GM21360 (cell line): Measurements from ENCODE around the gene TNK1.
A peak's percentile ranks its signal among the peaks of the same experiment; 100 is the strongest.
"Not testable (repeated sequence)": the region's sequence is repeated elsewhere in the genome, so short reads cannot be mapped to it uniquely, and the experiment has no call there.

Experiments
- ATAC-seq: cut with Tn5 transposase; IDR thresholded peaks from one replicate; pipeline ENCODE4 v1.9.1; 2021; ENCODE audit warnings: mild to moderate bottlenecking, moderate library complexity; ENCODE audit not compliant: unreplicated experiment

TNK1 gene

DNA sequence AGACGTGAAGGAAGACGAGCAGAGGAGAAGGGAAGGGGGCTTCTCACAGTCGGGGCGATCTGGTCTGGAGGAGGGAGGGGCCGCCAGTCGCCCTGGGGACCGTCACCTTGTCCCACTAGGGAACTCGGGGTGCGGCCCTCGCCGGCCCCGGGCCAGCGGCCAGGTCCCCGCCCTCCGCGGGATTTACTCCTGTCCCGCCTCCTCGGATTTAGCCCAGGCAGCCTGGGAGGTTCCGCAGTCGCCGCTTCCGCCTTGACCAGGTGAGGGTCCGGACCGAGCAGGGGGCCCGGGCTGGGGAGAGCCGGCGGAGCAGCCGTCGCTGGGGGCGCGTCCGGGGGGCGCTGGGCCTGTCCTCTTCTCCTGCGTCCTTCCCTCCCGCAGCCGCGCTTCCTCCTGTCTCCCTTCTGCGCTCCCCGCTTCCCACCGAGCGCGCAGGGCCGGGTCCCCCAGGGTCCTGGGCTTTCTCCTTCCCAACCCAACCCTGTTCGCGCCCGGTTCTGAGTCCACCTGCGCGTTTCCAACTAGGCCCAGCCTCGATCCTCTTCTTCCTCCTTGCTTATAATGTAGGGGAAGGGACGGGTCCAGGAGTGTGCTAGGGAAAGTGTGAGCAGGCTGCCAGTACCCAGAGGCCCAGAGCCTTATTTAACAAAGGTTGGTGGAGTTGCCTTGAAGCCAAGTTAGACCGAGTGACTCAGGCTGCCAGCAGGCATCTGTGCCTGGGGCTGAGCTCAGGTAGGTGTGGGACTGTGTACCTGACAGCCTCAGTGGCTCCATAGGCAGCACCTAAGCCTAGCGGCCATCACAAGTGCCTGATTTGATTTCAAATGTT lies at the start of gene TNK1:
Gene TNK1 (plus strand): TSS at position 235 of the 829 bp plus-strand sequence. CDS start 1,838 bp downstream, outside the sequence.
- no peak for ATAC-seq

GRCh38 chr17:7332111-7332510 lies 48.8 kb upstream of the TNK1 start:
- ATAC-seq = no peak

GRCh38 chr17:7332600-7333069 lies 48.3 kb upstream of the TNK1 start:
- not testable (repeated sequence) for ATAC-seq

GRCh38 chr17:7334938-7335538 lies 45.9 kb upstream of the TNK1 start:
- ATAC-seq = no peak

- not testable (repeated sequence) for ATAC-seq
Observed at GRCh38 chr17:7335765-7336164, 45.1 kb upstream of the TNK1 start.

GRCh38 chr17:7336240-7337175 lies 44.4 kb upstream of the TNK1 start, which contains the start of gene ACAP1:
Gene ACAP1, plus strand, starts transcription at chr17:7336529. Its CDS starts 206 bp downstream, at chr17:7336735.
- ATAC-seq = no peak

- ATAC-seq = not testable (repeated sequence)
Observed at GRCh38 chr17:7337600-7337999, 43.3 kb upstream of the TNK1 start.

- ATAC-seq = no peak
Observed at GRCh38 chr17:7340179-7340578, 40.7 kb upstream of the TNK1 start.

DNA sequence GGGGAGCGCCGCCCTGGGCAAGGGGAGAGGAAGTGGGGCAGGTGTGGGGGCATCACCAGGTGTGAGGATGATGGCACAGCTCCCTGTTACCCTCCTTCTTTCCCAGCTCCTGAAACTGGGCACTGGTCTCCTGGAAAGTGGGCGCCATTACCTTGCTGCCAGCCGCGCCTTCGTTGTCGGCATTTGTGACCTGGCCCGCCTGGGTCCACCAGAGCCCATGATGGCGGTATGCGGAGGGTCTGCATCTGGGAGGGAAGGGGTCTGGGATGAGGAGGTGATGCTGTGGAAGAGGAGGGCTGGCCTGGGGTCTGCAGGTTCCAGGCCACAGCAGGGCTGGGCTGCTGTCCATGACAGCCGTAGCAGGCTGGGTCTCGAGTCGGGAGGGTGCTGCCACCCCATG lies 39.0 kb upstream of the TNK1 start:
- ATAC-seq = no peak

DNA sequence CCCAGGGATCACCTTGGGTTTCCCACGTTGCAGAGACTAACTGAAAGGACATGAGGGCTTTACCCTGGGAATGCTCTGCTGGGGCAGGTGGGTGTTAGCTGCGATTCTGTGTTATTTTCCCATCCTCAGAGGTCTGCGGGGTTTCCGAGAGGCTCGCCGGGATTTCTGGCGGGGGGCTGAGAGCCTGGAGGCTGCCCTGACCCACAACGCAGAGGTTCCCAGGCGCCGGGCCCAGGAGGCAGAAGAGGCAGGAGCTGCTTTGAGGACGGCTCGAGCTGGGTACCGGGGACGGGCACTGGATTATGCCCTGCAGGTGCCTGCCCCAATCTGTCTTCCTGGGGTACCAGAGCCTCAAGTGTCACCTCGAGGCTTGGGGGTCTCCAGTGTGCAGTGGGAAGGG lies 37.6 kb upstream of the TNK1 start:
- no peak for ATAC-seq

GRCh38 chr17:7346761-7347614 lies 33.9 kb upstream of the TNK1 start:
- no peak for ATAC-seq

DNA sequence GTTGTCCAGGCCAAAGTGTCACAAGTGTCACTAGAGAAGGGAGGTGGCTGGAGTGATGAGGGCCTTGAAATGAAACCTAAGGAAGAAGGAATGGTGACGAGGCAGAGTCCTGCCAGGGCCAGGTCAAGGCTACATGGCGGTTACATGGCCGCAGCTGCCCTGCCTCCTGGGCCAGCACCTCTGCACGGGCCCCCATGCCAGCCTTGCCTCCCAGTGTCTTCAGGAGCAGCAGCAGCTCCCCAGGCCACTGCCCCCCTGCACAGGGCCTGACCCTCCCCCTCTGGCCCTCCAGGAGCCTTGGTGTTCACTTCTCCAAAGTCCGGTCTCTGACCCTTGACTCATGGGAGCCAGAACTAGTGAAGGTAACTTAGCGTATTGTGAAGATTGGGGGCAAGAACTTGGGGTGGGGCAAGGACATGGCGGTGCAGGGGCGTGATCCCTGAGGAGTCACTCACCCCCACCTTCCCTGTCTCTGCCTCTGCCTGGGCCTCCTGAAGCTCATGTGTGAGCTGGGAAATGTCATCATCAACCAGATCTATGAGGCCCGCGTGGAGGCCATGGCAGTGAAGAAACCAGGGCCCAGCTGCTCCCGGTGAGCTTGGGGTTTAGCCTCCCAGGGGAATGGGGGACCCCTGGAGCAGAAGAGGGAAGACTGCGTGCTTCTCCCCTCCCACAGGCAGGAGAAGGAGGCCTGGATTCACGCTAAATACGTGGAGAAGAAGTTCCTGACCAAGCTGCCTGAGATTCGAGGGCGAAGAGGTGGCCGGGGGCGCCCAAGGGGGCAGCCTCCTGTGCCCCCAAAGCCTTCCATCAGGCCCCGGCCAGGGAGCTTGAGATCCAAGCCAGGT lies 33.0 kb upstream of the TNK1 start:
- ATAC-seq = no peak

DNA sequence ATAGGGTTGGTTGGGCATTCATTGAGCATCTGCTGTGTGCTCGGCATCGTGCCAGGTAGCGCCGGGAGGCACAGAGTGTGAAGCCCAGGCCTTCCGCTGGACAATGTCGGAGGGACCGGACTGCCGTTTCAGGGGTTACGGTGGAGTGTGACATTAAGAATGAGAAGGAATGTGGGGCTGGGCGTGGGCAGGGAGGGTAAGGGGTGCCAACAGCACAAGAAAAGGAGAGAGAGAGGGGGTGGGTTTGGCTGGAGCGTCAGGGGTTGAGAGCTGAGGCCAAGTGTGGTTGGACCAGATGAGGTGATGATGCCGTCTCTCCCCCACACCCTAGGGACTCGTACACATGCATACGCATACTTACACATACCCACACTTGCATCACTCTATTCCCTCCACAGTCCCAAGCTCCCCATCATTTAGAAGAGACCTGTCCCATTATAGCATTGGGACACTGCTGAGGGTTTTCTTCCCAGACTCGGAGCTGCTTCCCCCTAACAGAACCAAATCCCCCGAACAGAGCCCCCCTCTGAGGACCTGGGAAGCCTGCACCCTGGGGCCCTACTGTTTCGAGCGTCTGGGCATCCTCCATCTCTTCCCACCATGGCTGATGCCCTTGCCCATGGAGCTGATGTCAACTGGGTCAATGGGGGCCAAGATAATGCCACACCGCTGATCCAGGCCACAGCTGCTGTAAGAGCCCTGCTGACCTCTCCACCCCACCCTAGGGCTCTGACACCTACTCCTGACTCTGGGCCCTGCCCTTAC lies 32.2 kb upstream of the TNK1 start:
- ATAC-seq = no peak

DNA sequence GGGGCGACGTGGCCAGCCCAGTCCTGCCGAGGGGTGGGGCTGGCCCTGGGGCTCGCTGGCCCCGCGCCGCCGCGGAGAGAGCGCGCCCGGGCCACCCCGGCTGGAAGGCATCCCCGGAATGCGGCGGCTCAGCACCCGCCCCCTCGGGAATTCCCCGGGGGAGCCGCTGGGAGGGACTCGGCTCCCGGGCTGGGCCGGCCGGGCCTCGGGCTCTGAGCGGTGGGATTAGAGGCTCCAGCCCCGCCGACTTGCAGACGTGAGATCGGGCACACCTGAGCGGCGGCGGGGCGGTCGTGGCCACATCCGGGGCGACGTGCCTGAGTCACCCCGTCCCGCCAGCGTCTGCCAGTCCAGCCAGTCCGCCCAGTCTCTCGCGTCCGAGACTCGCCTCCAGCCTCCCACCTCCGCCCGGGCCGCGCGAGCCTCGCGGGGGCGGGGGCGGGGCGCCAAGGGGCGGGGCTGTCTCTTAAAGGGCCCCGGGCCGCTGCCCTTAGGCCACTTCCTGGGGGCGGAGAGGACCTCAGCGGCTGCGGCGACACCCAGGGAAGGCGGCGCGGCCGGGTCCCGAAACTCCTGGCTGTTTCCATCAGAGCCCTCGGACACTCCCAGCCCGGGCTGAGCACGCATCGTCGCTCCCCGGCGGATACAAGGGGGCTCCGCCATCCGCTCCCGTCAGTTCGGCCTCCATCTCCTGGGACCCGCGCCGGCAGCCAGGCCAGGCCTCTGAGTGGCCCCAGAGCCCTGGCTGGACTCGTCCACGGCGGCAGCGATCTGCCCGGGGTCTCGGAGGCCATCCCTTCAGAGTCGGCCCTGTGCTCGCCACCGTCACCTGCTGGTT lies 29.0 kb upstream of the TNK1 start, which contains the start of gene KCTD11:
Gene KCTD11 (plus strand): TSS at position 498 of the 838 bp plus-strand sequence.
- peak; percentile 51 for ATAC-seq

- no peak for ATAC-seq
Observed at GRCh38 chr17:7352503-7352889, 28.4 kb upstream of the TNK1 start.

DNA sequence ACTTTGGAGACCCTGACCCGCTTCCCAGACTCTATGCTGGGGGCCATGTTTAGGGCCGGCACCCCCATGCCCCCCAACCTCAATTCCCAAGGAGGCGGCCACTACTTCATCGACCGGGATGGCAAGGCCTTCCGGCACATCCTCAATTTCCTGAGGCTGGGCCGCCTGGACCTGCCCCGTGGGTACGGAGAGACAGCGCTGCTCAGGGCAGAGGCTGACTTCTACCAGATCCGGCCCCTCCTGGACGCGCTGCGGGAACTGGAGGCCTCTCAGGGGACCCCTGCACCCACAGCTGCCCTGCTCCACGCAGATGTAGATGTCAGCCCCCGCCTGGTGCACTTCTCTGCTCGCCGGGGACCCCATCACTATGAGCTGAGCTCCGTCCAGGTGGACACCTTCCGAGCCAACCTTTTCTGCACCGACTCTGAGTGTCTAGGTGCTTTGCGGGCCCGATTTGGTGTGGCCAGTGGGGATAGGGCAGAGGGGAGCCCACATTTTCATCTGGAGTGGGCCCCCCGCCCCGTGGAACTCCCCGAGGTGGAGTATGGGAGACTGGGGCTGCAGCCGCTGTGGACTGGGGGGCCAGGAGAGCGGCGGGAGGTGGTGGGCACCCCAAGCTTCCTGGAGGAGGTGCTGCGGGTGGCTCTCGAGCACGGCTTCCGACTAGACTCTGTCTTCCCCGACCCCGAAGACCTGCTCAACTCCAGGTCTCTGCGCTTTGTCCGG lies 27.8 kb upstream of the TNK1 start:
- no peak for ATAC-seq
